Neural cell (in vitro differentiated cells): Measurements from ENCODE around the gene SLC16A3. TPM values are rescaled to one million over a fixed set of nuclear protein-coding genes. Genes with fewer than 3 reads are reported as not detected.

Experiments used
- H2AFZ ChIP-seq: fragments of 200-600, 300-800 bp; sonication (generic), shearing (Covaris generic); 2 replicates; pipeline ENCODE4 v1.6.0; 2014; ENCODE audit warnings: low read depth, mild to moderate bottlenecking, antibody characterized with exemption, low read length, moderate library complexity
- H3F3A ChIP-seq: fragments of 200-600 bp; shearing (Covaris generic); 2 replicates; pipeline ENCODE4 v1.6.1; 2016; ENCODE audit warnings: mild to moderate bottlenecking, moderate library complexity, mixed read lengths, antibody characterized with exemption, low read length; ENCODE audit not compliant: insufficient read depth, poor library complexity, severe bottlenecking
- H3K27ac ChIP-seq: fragments of 200-600, 300-800 bp; sonication (generic), shearing (Covaris generic); 2 replicates; pipeline ENCODE4 v1.5.1; 2014; ENCODE audit warnings: mild to moderate bottlenecking, low read length, moderate library complexity
- H3K27me3 ChIP-seq: fragments of 300-800, 200-600 bp; sonication (generic), shearing (Covaris generic); 2 replicates; pipeline ENCODE4 v1.6.0; 2014; ENCODE audit warnings: mild to moderate bottlenecking, low read depth, low read length, moderate library complexity; ENCODE audit not compliant: insufficient read depth
- H3K36me3 ChIP-seq: fragments of 300-800, 200-600 bp; sonication (generic), shearing (Covaris generic); 2 replicates; pipeline ENCODE4 v1.5.1; 2014; ENCODE audit warnings: mild to moderate bottlenecking, antibody characterized with exemption, low read length, moderate library complexity; ENCODE audit not compliant: insufficient read depth
- H3K4me2 ChIP-seq: fragments of 300-800, 200-600 bp; sonication (generic), shearing (Covaris generic); 2 replicates; pipeline ENCODE4 v1.6.0; 2014; ENCODE audit warnings: mild to moderate bottlenecking, low read length
- H3K4me3 ChIP-seq: fragments of 300-800, 200-600 bp; sonication (generic), shearing (Covaris generic); 2 replicates; pipeline ENCODE4 v1.5.1; 2014; ENCODE audit warnings: mild to moderate bottlenecking, low read length, moderate library complexity
- H3K79me2 ChIP-seq: fragments of 200-600 bp; shearing (Covaris generic); replicated peaks from 2 replicates; pipeline ENCODE4 v1.6.0; 2014; ENCODE audit warnings: mild to moderate bottlenecking, low read length, moderate library complexity; ENCODE audit not compliant: insufficient read depth
- H3K9ac ChIP-seq: fragments of 300-800, 200-600 bp; sonication (generic), shearing (Covaris generic); 2 replicates; pipeline ENCODE4 v1.6.1; 2016; ENCODE audit warnings: mild to moderate bottlenecking, low read length, mixed read lengths
- H3K9me2 ChIP-seq: fragments of 200-600 bp; shearing (Covaris generic); 2 replicates; pipeline ENCODE4 v1.6.1; 2016; ENCODE audit warnings: mild to moderate bottlenecking, low read length, mixed read lengths; ENCODE audit not compliant: insufficient read depth
- H3K9me3 ChIP-seq: fragments of 200-600, 300-800 bp; sonication (generic), shearing (Covaris generic); 2 replicates; pipeline ENCODE4 v1.6.1; 2016; ENCODE audit warnings: mild to moderate bottlenecking, mixed run types, low read length, moderate library complexity, mixed read lengths
- H4K20me1 ChIP-seq: fragments of 200-600 bp; shearing (Covaris generic); 2 replicates; pipeline ENCODE4 v1.6.1; 2016; ENCODE audit warnings: mild to moderate bottlenecking, mixed run types; ENCODE audit not compliant: insufficient read depth
- EP300 ChIP-seq: fragments of 450-650 bp; conservative IDR thresholded peaks from 2 replicates; pipeline ENCODE4 v1.6.1; 2014; ENCODE audit warnings: antibody characterized with exemption, mild to moderate bottlenecking, moderate library complexity; ENCODE audit not compliant: poor library complexity, severe bottlenecking
- EZH2 ChIP-seq: fragments of 200-600, 300-800 bp; shearing (Covaris generic), sonication (generic); IDR thresholded peaks from 2 replicates; pipeline ENCODE4 v1.6.1; 2014; ENCODE audit warnings: antibody characterized with exemption, low read length, borderline replicate concordance, mild to moderate bottlenecking; ENCODE audit not compliant: insufficient read depth, poor library complexity, severe bottlenecking
- MXI1 ChIP-seq: fragments of 450-650 bp; conservative IDR thresholded peaks from 2 replicates; pipeline ENCODE4 v1.6.1; 2014; ENCODE audit warnings: antibody characterized with exemption, mild to moderate bottlenecking; ENCODE audit not compliant: poor library complexity, severe bottlenecking
- POLR2AphosphoS5 ChIP-seq: IDR thresholded peaks from 2 replicates; pipeline ENCODE4 v1.6.1; 2012
- RAD21 ChIP-seq: fragments of 450-650 bp; conservative IDR thresholded peaks from 2 replicates; pipeline ENCODE4 v1.6.1; 2014; ENCODE audit warnings: antibody characterized with exemption, mild to moderate bottlenecking, moderate library complexity
- SMC3 ChIP-seq: fragments of 450-650 bp; conservative IDR thresholded peaks from 2 replicates; pipeline ENCODE4 v1.6.1; 2014; ENCODE audit warnings: antibody characterized with exemption, mild to moderate bottlenecking, moderate library complexity; ENCODE audit not compliant: poor library complexity
- TAF1 ChIP-seq: IDR thresholded peaks from 2 replicates; pipeline ENCODE4 v1.6.1; 2012; ENCODE audit warnings: low read depth
- polyA plus RNA-seq: library from polyadenylated mRNA; depleted of rRNA; stranded (reverse); fragments of >200 nt; gene quantifications from 2 replicates; pipeline ENCODE4 v1.2.3, GENCODE V29; 2014
- TF ChIP-seq, protein P1 (sequence below): IDR thresholded peaks from 2 replicates; pipeline ENCODE4 v1.6.1; 2012; ENCODE audit warnings: borderline replicate concordance
- TF ChIP-seq, protein P2 (sequence below): fragments of 450-650 bp; IDR thresholded peaks from 2 replicates; pipeline ENCODE4 v1.5.1; 2014; ENCODE audit warnings: antibody characterized with exemption, mild to moderate bottlenecking, moderate library complexity; ENCODE audit not compliant: poor library complexity, severe bottlenecking

SLC16A3 gene
- polyA plus RNA-seq, 1 donor from 2014 or later: 0.56 TPM

DNA sequence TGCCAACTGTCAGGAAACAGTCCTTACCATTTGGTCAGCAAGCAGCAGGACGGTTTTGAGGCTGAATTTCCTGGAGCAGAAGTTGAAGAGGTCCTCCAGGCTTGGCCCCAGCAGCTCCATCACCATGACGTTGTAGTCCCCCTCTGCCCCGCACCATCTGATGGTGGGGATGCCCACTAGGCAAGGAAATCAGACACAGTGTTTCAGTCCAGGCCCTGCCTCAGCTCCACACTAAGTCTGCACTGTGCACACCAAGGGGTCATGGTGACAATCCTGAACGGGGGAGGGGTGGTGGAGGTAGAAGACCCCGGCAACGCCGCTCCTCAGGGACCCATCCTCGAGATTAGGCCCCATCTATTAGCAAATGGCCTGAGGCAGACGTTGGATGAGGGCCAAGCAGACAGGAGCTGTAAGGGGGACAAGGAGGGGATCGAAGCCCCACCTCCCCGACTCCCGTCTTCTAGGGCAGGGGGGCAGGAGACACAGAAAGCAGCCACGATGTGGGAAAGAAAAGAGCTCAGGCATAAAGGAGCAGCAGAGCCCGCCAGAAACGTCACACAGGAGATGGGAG, 26.6 kb downstream of the SLC16A3 start:
- no peaks in the 10 kb centered on the region for H3K27me3 ChIP-seq
- H3K9me2 ChIP-seq: no peaks in the 10 kb centered on the region
- H3K9ac ChIP-seq: no peak overlapping the region
- H4K20me1 ChIP-seq: peaks cover 13% of the 10 kb centered on the region
- H3F3A ChIP-seq: no peaks in the 10 kb centered on the region
- H3K9me3 ChIP-seq: no peaks in the 10 kb centered on the region
- H3K79me2 ChIP-seq: peaks cover 27% of the 10 kb centered on the region
- no peak for TF ChIP-seq RAD21
- TF ChIP-seq EP300: no peak
- TF ChIP-seq, protein P1, sequence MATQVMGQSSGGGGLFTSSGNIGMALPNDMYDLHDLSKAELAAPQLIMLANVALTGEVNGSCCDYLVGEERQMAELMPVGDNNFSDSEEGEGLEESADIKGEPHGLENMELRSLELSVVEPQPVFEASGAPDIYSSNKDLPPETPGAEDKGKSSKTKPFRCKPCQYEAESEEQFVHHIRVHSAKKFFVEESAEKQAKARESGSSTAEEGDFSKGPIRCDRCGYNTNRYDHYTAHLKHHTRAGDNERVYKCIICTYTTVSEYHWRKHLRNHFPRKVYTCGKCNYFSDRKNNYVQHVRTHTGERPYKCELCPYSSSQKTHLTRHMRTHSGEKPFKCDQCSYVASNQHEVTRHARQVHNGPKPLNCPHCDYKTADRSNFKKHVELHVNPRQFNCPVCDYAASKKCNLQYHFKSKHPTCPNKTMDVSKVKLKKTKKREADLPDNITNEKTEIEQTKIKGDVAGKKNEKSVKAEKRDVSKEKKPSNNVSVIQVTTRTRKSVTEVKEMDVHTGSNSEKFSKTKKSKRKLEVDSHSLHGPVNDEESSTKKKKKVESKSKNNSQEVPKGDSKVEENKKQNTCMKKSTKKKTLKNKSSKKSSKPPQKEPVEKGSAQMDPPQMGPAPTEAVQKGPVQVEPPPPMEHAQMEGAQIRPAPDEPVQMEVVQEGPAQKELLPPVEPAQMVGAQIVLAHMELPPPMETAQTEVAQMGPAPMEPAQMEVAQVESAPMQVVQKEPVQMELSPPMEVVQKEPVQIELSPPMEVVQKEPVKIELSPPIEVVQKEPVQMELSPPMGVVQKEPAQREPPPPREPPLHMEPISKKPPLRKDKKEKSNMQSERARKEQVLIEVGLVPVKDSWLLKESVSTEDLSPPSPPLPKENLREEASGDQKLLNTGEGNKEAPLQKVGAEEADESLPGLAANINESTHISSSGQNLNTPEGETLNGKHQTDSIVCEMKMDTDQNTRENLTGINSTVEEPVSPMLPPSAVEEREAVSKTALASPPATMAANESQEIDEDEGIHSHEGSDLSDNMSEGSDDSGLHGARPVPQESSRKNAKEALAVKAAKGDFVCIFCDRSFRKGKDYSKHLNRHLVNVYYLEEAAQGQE: no peak
- no peak for TF ChIP-seq TAF1
- TF ChIP-seq, protein P2, sequence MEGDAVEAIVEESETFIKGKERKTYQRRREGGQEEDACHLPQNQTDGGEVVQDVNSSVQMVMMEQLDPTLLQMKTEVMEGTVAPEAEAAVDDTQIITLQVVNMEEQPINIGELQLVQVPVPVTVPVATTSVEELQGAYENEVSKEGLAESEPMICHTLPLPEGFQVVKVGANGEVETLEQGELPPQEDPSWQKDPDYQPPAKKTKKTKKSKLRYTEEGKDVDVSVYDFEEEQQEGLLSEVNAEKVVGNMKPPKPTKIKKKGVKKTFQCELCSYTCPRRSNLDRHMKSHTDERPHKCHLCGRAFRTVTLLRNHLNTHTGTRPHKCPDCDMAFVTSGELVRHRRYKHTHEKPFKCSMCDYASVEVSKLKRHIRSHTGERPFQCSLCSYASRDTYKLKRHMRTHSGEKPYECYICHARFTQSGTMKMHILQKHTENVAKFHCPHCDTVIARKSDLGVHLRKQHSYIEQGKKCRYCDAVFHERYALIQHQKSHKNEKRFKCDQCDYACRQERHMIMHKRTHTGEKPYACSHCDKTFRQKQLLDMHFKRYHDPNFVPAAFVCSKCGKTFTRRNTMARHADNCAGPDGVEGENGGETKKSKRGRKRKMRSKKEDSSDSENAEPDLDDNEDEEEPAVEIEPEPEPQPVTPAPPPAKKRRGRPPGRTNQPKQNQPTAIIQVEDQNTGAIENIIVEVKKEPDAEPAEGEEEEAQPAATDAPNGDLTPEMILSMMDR: no peak
- TF ChIP-seq POLR2AphosphoS5: no peak
- no peak for TF ChIP-seq MXI1
- no peak for TF ChIP-seq SMC3
- TF ChIP-seq EZH2: no peak
- no peak overlapping the region for H2AFZ ChIP-seq
- no peak overlapping the region for H3K4me3 ChIP-seq
- no peak overlapping the region for H3K4me2 ChIP-seq
- H3K36me3 ChIP-seq: no peaks in the 10 kb centered on the region
- H3K27ac ChIP-seq: no peak overlapping the region

DNA sequence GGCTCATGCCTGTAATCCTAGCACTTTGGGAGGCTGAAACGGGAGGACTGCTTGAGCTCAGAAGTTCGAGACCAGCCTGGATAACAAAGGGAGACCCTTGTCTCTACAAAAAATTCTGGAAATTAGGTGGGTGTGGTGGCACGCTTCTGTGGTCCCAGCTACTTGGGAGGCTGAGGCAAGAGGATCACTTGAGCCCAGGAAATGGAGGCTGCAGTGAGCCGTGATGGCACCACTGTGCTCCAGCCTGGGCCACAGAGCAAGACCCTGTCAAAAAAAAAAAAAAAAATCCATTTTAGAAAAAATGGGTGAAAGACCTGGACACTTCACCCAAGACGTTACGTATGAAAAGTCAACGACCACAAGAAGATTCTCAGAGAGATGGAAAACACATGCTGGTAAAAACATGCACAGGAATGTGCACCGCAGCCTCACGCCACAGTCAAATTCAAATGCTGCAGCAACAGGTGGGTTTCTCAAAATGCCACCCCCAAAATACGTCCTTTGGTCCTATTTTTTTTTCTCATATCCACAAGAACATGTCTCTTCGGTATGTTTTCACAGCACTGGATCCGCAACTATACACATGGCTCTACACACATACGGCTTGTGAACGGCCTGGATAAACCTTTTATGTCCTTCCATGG, 27.5 kb downstream of the SLC16A3 start:
- Histone ChIP-seq H3K4me2 (no peak overlapping the region), H3K27me3 (no peaks in the 10 kb centered on the region), H3K9me2 (no peaks in the 10 kb centered on the region), H3K4me3 (no peak overlapping the region), H3K36me3 (no peaks in the 10 kb centered on the region), H3F3A (no peaks in the 10 kb centered on the region), H2AFZ (no peak overlapping the region), H3K27ac (no peak overlapping the region), H3K79me2 (peaks cover 24% of the 10 kb centered on the region), H3K9me3 (no peaks in the 10 kb centered on the region), H3K9ac (no peak overlapping the region), H4K20me1 (peaks cover 13% of the 10 kb centered on the region)
- no peak for TF ChIP-seq TAF1
- TF ChIP-seq EZH2: no peak
- TF ChIP-seq, protein P1: no peak
- no peak for TF ChIP-seq POLR2AphosphoS5
- TF ChIP-seq EP300: no peak
- TF ChIP-seq RAD21: no peak
- TF ChIP-seq SMC3: no peak
- no peak for TF ChIP-seq MXI1
- TF ChIP-seq, protein P2: no peak
